ENCODE data around the gene MYO7B.

Gene MYO7B

GRCh38 chr2:127612111-127612822 lies 76.8 kb downstream of the MYO7B start:
- no peak for DNase-seq

- no peak for DNase-seq
Measured at GRCh38 chr2:127614246-127614645, 78.8 kb downstream of the MYO7B start.

GRCh38 chr2:127614731-127615130 lies 79.2 kb downstream of the MYO7B start:
- no peak for DNase-seq

GRCh38 chr2:127615511-127616166 lies 80.2 kb downstream of the MYO7B start:
- DNase-seq, result no peak

- no peak for DNase-seq
Measured at GRCh38 chr2:127618551-127619202, 83.2 kb downstream of the MYO7B start.

GRCh38 chr2:127619203-127619590 lies 83.7 kb downstream of the MYO7B start:
- DNase-seq, result no peak

GRCh38 chr2:127619877-127620705 lies 84.6 kb downstream of the MYO7B start:
- DNase-seq, result no peak

GRCh38 chr2:127620866-127621265 lies 85.4 kb downstream of the MYO7B start:
- DNase-seq, result no peak

GRCh38 chr2:127621981-127622431 lies 86.5 kb downstream of the MYO7B start:
- no peak for DNase-seq

GRCh38 chr2:127622561-127623387 lies 87.3 kb downstream of the MYO7B start:
- no peak for DNase-seq

- DNase-seq, result no peak
Measured at GRCh38 chr2:127623388-127624319, 88.2 kb downstream of the MYO7B start.

GRCh38 chr2:127624320-127624755 lies 88.9 kb downstream of the MYO7B start:
- DNase-seq, result no peak

- DNase-seq, result no peak
Measured at GRCh38 chr2:127624756-127625571, 89.5 kb downstream of the MYO7B start.

- no peak for DNase-seq
Measured at GRCh38 chr2:127625572-127625951, 90.1 kb downstream of the MYO7B start.

GRCh38 chr2:127626175-127626574 lies 90.7 kb downstream of the MYO7B start:
- no peak for DNase-seq

GRCh38 chr2:127626917-127627739 lies 91.6 kb downstream of the MYO7B start:
- DNase-seq, result no peak

- DNase-seq, result no peak
Measured at GRCh38 chr2:127627740-127628571, 92.5 kb downstream of the MYO7B start.

Data from stimulated activated CD4-positive, alpha-beta T cell treated with anti-CD3 and anti-CD28 coated beads, Interleukin-12 subunit alpha, Interleukin-12 subunit beta, amount 100 ng/mL, for 4 hours (primary cell).